Fibroblast of lung (primary cell): ENCODE data around the gene SULF2.
A peak's percentile ranks its signal among the peaks of the same experiment; 100 is the strongest.

Source experiments
- EZH2 ChIP-seq: IDR thresholded peaks from 2 replicates; pipeline ENCODE4 v1.5.1; 2012; ENCODE audit warnings: low read length, control low read depth, mild to moderate bottlenecking; ENCODE audit errors: missing control alignments
- TF ChIP-seq, protein P1 (sequence below), 2 donors: IDR thresholded peaks in 1 of 2; conservative IDR thresholded peaks in 1 of 2; 1 replicate in 1 of 2; 2 replicates in 1 of 2; pipeline ENCODE4 v1.5.1; 2011 to 2012; ENCODE audit warnings: low read length in 2 of 2, control low read depth in 1 of 2, inconsistent platforms in 1 of 2, low read depth in 1 of 2, mild to moderate bottlenecking in 1 of 2

DNA sequence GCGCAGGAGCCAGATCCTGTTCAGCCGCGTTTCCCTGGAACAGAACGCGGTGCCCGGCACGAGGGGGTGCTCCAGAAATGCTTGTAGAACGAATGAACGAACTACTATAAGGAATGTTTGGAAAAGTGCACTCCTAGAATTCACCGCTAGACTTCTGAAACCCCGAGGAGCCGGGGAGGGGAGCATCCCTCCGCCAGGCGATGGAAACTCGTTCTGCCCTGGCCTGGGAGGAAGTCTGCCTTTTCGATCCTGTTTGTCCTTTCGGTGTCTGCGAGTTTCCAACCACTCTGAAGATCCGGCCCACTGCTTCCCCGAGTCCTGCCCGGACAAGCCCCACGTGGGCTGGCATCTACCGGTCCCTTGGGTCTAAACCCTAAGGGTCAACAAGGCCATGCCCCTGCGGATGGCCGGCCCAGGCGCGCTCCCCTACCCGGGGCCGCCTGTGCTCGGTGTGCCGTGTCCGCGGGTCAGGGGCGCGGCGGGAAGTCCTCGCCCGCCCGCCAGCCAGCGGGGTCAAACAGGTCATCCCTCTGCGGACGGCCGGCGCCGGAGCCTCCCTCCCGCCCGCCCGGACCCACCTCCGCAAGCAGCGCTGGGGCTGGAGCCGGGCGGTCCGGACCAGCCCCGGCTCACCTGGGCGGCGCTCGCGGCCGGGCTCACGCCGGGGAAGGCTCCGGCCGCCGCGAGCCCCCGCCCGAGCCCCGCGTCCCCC is 526 bp downstream of the SULF2 start:
- TF ChIP-seq, protein P1, sequence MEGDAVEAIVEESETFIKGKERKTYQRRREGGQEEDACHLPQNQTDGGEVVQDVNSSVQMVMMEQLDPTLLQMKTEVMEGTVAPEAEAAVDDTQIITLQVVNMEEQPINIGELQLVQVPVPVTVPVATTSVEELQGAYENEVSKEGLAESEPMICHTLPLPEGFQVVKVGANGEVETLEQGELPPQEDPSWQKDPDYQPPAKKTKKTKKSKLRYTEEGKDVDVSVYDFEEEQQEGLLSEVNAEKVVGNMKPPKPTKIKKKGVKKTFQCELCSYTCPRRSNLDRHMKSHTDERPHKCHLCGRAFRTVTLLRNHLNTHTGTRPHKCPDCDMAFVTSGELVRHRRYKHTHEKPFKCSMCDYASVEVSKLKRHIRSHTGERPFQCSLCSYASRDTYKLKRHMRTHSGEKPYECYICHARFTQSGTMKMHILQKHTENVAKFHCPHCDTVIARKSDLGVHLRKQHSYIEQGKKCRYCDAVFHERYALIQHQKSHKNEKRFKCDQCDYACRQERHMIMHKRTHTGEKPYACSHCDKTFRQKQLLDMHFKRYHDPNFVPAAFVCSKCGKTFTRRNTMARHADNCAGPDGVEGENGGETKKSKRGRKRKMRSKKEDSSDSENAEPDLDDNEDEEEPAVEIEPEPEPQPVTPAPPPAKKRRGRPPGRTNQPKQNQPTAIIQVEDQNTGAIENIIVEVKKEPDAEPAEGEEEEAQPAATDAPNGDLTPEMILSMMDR (conservative IDR thresholded peaks at IDR 0.05 in 1 of 2, IDR thresholded peaks at IDR 0.05 in 1 of 2; ENCODE audit: low read depth in 1 of 2, low read length in 2 of 2) = peak in 1 of 2 donors; percentile 23
- TF ChIP-seq EZH2 = peak; percentile 96
